Cardiac atrium fibroblast (primary cell): ENCODE data around the gene SOS2. TPM values are rescaled to one million over a fixed set of nuclear protein-coding genes. Genes with fewer than 3 reads are reported as not detected.

Source experiments
- total RNA-seq: library from RNA; depleted of rRNA; stranded (reverse); fragments of >200 nt; gene quantifications from 2 replicates; pipeline ENCODE4 v1.2.3, GENCODE V29; 2015

Gene SOS2
- total RNA-seq: 14.1 and 16.8 TPM in 2 replicates

DNA sequence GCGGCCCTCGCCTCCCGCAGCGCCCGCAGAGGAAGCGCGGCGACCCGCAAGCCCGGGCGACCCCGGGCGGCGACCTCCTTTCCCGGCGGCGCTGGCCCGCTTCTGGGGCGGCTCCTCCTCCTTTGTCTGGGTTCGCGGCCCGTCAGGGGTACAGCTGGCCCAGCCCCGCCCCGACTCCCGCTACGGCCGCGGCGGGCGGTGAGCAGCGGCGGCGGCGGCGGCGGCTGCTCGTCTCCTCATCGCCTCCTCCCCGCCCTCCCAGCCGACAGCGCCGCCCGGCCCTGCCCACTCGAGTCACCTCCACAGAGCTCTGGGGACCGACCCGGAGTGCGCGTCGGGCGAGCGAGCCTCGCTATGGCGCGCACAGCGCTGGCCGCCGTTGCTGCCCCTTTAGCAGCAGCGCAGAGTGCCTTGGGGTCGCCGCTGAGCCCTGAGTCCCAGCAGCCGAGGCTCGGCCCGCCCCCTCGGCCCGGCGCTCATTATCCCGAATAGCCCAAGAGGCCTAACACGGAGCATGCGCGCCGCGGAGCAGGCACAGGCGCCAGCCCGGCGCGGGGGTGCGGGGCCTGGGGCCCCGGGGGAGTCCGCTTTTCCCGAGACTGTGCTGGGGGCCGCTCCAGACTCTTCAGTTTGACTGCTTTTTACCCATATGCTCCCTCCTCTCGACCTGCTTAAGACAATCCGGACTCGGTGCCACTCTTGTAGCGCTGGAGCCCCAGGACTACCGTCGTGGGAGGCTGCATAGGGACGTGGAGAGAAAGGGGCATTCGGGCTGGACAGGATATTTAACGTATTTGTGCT lies at the start of gene SOS2:
TSS of gene SOS2 (minus strand) at position 104 of the 801 bp plus-strand sequence. CDS start 295 bp downstream, outside the sequence.

DNA sequence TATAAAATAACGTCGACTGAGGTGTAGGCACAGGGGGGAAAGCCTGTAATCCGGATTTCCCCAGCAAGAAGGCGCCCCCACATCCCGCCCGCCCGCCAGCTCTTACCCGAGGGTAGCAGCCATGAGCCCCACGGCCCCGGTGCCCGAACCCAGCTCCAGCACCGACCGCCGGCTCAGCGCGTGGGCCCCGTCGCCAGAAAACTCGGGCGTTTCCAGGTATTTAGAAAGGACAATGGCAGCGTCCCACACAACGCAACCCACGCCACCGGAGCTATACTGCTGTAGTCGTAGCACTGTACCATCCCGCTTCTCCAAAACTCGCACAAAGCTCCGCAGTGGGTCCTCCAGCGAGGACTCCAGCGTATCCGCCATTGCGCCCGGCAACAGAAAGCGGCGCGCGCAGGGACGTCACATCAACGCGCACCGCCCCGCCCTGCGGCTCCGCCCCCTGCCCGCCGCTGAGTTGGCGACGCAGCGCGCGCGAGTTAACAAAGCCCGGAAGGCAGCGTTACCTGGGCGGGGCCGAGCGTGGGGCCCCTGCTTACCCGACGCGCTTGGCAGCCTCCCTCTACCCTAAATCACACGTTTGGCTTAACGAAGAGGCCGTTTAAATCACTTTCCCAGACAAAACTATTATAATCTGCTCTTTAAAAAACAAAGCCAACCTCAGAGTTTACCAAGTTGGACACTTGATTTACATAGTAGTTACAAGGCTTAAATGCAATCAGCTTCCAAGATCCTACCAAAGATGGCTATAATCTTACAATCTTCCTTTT lies 115.0 kb downstream of the SOS2 start, which contains the start of gene VCPKMT:
TSS of gene VCPKMT (minus strand) at position 392 of the 776 bp plus-strand sequence. CDS start at position 372, 20 bp downstream.

Other genes starting within 250 kb of the SOS2 start
- 3.2 and 6.3 TPM in 2 replicates for gene VCPKMT, start 115.0 kb downstream of the SOS2 start, total RNA-seq
- 1.9 and 2.2 TPM in 2 replicates for gene L2HGDH, start 80.7 kb upstream of the SOS2 start, total RNA-seq
- 3.8 and 10.0 TPM in 2 replicates for gene DMAC2L, start 80.7 kb upstream of the SOS2 start, total RNA-seq
- 4.1 and 6.9 TPM in 2 replicates for gene CDKL1, start 165.3 kb upstream of the SOS2 start, total RNA-seq